Activated naive CD4-positive, alpha-beta T cell (primary cell): ENCODE measurements around the gene PDHB.
"Not testable (repeated sequence)": the region's sequence is repeated elsewhere in the genome, so short reads cannot be mapped to it uniquely, and the experiment has no call there.

Source experiments
- DNase-seq, 4 experiments: peaks; one replicate each; lab custom pipeline; 2025; lab: John Stamatoyannopoulos, UW

Gene PDHB

DNA sequence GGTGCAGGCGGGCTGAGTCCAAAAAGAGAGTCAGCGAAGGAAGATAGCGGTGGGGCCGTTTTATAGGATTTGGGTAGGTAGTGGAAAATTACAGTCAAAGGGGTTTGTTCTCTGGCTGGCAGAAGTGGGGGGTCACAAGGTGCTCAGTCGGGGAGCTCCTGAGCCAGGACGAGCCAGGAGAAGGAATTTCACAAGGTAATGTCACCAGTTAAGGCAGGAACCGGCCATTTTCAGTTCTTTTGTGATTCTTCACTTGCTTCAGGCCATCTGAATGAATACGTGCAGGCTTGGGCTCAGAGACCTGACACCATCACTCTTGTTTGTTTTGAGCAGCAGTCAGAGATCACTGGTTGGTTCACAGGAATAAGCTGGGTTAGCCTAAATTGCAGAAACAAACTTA lies 3.6 kb upstream of the PDHB start:
- not testable (repeated sequence) for DNase-seq

- no peak for DNase-seq
These were observed 1.4 kb upstream of the PDHB start for GRCh38 chr3:58434990-58435389.

DNA sequence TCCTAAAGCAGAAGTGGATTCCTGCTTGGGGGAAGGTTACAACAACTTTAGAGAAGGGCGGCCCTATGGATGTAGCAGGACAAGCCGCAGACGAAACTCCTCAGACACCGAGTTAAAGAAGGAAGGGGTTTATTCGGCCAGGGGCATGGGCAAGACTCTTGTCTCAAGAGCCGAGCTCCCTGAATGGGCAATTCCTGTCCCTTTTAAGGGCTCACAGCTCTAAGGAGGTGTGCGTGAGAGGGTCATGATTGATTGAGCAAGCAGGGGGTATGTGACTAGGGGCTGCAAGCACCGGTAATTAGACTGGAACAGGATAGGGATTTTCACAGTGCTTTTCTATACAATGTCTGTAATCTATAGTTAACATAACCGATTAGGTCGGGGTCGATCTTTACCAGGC lies 879 bp upstream of the PDHB start:
- no peak for DNase-seq

DNA sequence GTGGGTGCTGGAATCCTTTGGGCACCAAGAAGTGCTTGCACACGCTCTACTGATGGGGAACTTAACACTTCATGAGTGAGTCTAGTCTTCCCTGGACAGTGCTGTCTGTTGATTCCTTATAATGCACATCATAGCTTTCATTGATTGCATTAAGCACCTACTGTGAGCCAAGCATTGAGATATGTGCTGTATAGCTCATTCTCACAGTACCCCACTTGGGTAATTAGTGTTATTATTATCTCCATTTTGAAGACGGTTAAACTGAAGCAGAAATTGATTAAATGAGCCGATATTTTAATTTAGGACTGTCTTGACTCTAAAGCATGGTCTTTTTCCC lies 504 bp upstream of the PDHB start:
- no peak for DNase-seq

DNA sequence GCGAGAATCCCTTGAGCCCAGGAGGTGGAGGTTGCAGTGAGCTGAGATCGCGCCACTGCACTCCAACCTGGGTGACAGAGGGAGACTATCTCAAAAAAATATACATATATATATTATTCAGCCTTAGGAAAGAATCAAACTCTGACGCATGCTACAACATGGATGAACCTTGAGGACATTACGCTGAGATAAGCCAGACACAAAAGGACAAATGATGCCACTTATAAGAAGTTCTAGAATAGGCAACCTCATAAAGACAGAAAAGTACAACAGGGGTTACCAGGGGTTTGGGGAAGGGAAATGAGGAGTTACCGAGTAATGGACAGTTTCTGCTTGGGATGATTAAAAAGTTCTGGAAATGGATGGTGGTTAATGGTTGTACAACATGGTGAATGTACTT lies 727 bp downstream of the PDHB start:
- DNase-seq, result no peak

- DNase-seq, result no peak
These were observed 4.0 kb downstream of the PDHB start for GRCh38 chr3:58429657-58430056.

DNA sequence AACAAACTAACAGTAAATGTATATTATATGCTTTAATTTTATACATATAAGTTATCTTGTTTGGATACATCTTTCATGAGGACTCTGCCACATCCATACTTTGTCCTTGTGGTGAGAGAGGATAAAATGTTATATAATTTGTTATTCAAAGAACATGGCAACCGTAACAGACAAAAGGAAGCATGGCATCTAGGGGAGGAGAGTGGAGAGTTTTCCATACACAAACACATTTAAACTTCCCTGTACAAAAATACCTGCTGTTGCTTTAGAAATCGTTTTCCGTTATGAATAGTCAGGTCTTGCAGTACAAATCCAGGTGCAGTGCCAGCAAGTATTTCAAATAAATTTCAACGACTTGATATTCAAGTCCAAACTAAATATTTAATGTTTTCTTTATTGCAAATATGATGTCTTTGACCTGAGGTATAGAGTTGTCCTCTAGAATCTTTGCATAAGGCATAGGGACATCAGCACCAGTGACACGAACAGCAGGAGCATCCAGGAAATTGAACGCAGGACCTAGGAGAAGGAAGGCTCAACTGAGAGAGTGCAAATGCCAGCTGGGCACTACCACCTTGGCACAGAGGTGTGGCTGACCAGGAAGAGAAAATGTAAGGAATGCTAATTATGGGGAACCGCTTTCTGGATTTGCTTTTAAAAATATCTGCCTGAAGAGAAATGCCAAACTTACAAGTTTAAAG lies 5.8 kb downstream of the PDHB start:
- no peak for DNase-seq

GRCh38 chr3:58425782-58426181 lies 7.8 kb downstream of the PDHB start:
- no peak for DNase-seq

GRCh38 chr3:58424613-58425012 lies 9.0 kb downstream of the PDHB start:
- DNase-seq, result no peak

DNA sequence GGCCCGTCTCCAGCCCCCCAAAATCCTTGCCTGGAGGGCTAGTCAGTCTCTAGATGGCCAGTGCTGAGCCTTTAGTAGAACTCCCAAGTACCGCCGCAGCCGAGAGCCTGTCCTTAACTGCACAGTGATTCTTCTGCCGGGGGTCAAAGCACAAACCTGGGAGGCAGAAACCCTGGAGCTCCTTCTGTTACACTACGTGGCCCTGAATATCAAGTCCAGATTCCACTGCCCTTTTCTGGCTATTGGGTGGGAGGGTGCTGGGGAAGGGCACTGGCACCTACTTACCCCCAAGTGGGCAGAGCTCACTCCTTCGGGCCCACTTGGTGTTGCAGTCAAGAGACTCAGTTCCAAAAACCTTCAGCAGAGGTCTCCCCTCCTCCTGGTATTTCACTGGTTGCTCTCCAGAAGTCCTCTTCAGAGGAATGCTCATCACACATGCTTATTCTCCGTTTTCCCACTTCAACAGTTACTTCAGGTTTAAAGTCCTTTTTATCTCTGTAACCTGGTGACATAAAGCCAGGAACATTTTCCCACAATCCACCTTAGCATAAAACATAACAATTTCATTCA lies 10.8 kb downstream of the PDHB start:
- no peak for DNase-seq

GRCh38 chr3:58421004-58421403 lies 12.6 kb downstream of the PDHB start:
- DNase-seq, result no peak

DNA sequence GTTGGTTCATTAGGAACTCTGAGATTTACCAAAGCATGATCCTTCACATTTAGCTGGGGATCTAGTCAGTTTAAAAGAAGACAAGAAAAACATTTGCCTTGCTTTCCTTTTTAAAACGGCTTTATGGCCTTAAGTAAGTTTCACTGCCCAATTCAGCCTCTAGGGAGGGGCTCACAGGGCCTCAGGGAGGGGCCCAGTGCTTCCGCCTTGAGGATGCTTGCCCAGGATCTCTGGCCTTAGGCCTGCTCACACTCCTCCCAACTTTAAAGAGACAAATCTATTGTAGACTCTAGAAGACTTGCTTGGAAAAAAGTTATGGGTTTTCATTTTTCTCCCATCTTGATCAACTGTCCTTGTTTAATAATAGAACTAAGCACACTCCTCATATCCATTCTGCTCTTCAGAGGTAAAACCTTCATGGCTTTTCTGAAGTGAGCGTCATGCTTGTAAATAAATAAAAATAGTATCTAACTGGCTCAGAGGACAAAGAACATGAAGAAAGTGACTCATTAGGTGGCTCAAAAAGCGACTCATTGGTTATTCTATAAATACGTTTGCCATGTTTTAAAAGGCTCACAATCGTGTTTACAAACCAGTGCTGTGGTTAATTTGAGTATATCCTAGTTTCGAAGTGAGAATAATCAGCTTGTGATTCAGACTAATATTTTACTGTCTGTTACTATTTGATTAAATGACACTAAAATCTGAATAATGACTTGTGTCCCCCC lies 13.7 kb downstream of the PDHB start:
- no peak for DNase-seq

- no peak for DNase-seq
These were observed 15.4 kb downstream of the PDHB start for GRCh38 chr3:58418227-58418626.

DNA sequence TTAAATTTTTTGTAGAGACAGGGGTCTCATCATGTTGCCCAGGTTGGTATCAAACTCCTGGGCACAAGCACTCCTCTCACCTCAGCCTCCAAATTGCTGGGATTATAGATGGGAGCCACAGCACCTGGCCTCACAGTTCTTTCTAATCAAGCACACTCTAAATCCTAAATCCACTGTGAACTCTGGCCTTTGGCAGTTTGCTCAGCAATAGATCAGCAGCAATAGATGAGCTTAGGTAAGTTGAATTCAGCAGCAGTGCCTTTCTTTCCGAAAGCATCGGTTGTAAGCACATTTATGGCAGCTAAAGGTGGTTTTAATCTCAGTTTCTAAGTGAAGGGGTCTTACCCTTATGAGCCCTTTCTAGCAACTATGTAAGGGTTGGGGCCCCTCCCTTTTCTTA lies 16.6 kb downstream of the PDHB start:
- no peak for DNase-seq

GRCh38 chr3:58416191-58416590 lies 17.4 kb downstream of the PDHB start:
- no peak for DNase-seq

DNA sequence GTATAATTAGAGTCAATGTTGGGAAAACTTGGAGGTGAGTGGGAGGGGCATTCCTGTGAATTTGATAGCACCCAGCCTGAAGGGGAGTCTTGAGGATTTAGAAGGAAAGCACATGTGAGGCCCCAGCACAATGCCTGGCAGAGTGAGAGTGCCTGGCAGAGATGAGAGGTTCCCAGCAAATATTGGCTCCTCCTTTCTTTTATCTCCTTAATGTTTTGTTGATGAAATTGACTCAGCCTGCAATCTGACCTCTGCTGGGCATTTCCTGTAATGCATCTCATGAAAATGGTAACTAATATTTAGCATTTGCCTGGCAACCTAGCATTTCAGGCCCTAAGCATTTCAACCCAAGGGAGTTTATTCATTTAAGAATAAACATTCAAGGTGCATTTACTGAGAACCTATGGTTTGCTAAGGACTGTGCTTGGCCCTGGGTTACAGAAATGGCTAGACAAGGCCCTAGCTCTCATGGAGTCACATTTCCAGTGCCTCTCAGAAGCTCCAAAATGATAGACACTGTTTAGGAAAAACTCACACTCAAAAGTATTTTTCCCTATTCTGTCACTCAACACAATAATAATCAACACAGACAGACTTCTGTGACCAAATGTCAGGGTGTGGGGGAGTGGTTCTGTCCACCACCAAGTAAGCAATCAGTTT lies 19.0 kb downstream of the PDHB start:
- peak in 1 of 4 experiments; percentile 3 for DNase-seq

DNA sequence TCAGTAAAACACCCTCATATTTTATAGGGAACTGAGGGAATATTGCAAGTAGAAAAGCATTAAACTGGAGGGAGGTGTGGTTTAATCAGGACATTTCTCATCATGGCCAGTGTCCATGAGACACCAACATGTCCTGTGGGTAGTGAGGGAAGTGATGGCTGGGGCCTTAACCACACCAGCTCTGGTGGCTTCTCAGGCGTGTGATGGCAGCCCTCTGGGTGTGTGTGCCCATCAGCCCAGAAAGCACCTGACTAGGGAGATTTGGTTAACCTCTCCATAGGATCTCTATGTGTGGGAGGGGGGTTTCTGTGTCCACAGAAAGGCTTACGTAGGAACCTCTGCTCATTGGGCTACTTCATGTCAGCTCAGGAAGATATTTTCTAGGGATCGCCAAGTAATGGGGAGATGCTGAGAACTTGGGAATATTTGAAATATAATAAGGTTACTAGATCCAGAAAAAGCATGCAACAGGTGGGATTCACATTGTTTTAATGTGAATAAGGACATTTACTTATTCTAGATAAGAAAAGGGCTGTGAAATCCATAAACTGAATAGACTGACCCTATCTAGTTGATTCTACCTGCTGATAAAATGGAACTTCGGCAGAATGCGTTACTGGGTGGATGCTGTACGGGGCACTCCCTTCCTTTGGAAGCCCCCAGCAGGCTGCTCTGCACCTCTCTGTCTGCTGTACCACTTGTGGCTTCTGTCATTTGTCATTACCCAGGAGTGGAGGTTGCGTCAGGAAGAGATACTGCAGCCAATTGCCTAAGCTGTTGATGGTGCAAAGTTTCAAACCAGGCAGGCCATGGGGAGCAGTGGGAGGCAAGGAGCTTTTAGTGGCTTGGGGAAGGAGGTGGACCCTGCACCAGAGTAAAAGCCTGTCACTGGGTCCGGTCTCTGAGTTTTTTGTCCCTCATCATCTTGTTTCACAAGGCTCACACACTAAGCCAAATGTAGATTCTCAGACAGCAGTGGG lies 21.5 kb downstream of the PDHB start:
- no peak for DNase-seq

- no peak for DNase-seq
These were observed 22.6 kb downstream of the PDHB start for GRCh38 chr3:58411036-58411435.

GRCh38 chr3:58409663-58410062 lies 24.0 kb downstream of the PDHB start:
- no peak for DNase-seq

DNA sequence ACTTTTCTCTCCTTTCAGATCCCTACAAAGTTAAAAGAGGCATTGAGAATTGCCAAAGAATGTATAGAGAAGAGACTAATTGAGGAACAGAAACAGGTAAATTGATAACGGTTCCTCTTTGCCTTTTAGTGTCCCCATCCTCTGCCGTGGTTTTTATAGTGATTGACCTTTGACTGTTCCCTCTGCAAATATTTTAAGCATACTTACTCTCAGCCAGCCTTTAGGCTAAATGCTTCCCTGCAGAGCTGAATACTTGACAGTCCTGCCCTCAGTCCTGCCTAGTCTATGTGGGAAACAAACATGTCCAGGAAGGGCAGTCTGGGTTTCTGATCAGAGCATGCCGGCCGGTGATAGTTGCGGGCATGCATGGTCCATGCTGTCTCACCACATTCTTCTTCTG lies 24.7 kb downstream of the PDHB start:
- no peak for DNase-seq

DNA sequence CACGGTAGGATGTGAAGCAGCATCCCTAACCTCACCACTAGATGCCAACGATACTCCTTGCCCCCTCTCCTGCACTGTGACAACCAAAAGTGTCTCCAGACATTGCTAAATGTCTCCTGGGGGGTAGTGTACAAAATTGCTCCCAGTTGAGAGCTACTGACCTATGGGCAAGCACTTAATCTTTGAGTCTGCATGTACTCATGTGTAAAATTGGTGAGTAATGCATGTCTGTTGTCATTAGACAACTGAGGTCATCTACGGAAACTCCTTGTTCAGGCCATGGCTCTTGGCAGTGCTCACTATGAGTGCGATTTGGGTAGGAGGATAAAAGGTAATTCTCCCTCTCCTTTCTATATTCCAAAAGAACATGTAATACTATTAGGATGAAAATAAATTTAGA lies 29.2 kb downstream of the PDHB start:
- no peak for DNase-seq
